ENCODE measurements around the gene TENM4.

GRCh38 chr11:79458709-79459108 lies 17.9 kb upstream of the TENM4 start:
- TF ChIP-seq, protein P1, sequence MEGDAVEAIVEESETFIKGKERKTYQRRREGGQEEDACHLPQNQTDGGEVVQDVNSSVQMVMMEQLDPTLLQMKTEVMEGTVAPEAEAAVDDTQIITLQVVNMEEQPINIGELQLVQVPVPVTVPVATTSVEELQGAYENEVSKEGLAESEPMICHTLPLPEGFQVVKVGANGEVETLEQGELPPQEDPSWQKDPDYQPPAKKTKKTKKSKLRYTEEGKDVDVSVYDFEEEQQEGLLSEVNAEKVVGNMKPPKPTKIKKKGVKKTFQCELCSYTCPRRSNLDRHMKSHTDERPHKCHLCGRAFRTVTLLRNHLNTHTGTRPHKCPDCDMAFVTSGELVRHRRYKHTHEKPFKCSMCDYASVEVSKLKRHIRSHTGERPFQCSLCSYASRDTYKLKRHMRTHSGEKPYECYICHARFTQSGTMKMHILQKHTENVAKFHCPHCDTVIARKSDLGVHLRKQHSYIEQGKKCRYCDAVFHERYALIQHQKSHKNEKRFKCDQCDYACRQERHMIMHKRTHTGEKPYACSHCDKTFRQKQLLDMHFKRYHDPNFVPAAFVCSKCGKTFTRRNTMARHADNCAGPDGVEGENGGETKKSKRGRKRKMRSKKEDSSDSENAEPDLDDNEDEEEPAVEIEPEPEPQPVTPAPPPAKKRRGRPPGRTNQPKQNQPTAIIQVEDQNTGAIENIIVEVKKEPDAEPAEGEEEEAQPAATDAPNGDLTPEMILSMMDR (IDR thresholded peaks at IDR 0.05), result no peak
- TF ChIP-seq POLR2AphosphoS5 (IDR thresholded peaks at IDR 0.05), result no peak
- TF ChIP-seq POLR2A (IDR thresholded peaks at IDR 0.05), result no peak
- no peak for TF ChIP-seq EP300 (IDR thresholded peaks at IDR 0.05)
